ENCODE measurements around the gene PDE3B. TPM values are rescaled to one million over a fixed set of nuclear protein-coding genes. Genes with fewer than 3 reads are reported as not detected.
"Not testable (repeated sequence)": the region's sequence is repeated elsewhere in the genome, so short reads cannot be mapped to it uniquely, and the experiment has no call there.

The PDE3B gene
- total and polyA plus RNA-seq, 10 donors: 1.7 to 78.7 (median 20.8) TPM

- Histone ChIP-seq H3K4me3 (no peak overlapping the region), H3K9me3 (no peaks in the 10 kb centered on the region), H3K27ac (no peak overlapping the region), H3K27me3 (replicated peaks in 1 of 7) (no peaks in the 10 kb centered on the region), H3K4me1 (peaks cover 0 to 7% (median 0%) of the 10 kb centered on the region in 6 donors), H3K36me3 (no peaks in the 10 kb centered on the region)
- TF ChIP-seq POLR2A (IDR thresholded peaks at IDR 0.05) (no peak), POLR2AphosphoS5 (IDR thresholded peaks at IDR 0.05) (no peak), CTCF (IDR thresholded peaks at IDR 0.05 in 8 of 11, conservative IDR thresholded peaks at IDR 0.05 in 3 of 11) (no peak)
- DNase-seq: no peak
- intact Hi-C loops (cut with DNase I; ENCODE audit: low total_unique reads): no loop called here
These were observed 83.6 kb downstream of the PDE3B start for GRCh38 chr11:14727215-14727614.

GRCh38 chr11:14727746-14728145 is 84.1 kb downstream of the PDE3B start:
- Histone ChIP-seq H3K9me3 (no peaks in the 10 kb centered on the region), H3K4me3 (no peak overlapping the region), H3K27ac (no peak overlapping the region), H3K27me3 (replicated peaks in 1 of 7) (no peaks in the 10 kb centered on the region), H3K4me1 (peaks cover 0 to 7% (median 0%) of the 10 kb centered on the region in 6 donors), H3K36me3 (no peaks in the 10 kb centered on the region)
- TF ChIP-seq CTCF (IDR thresholded peaks at IDR 0.05 in 8 of 11, conservative IDR thresholded peaks at IDR 0.05 in 3 of 11) (no peak), POLR2A (IDR thresholded peaks at IDR 0.05) (no peak), POLR2AphosphoS5 (IDR thresholded peaks at IDR 0.05) (no peak)
- no peak for DNase-seq
- WGBS, 5 donors: 59 to 80% (median 63%) methylated on average over 1 of the region's 1 CpG
- intact Hi-C loops (cut with DNase I; ENCODE audit: low total_unique reads): no loop called here

GRCh38 chr11:14740539-14740938 is 96.9 kb downstream of the PDE3B start:
- H3K4me1 ChIP-seq; H3K36me3 ChIP-seq; DNase-seq; intact Hi-C loops (cut with DNase I; ENCODE audit: low total_unique reads); H3K27ac ChIP-seq; H3K4me3 ChIP-seq; H3K27me3 ChIP-seq (replicated peaks in 1 of 7): not testable (repeated sequence)
- WGBS, 5 donors: 91 to 95% (median 93%) methylated on average over 2 of the region's 2 CpGs
- H3K9me3 ChIP-seq: peaks cover 0 to 13% (median 3%) of the 10 kb centered on the region in 8 donors

GRCh38 chr11:14741195-14741594 is 97.6 kb downstream of the PDE3B start:
- no peaks in the 10 kb centered on the region for H3K27me3 ChIP-seq (replicated peaks in 1 of 7)
- H3K4me3 ChIP-seq: no peak overlapping the region
- H3K36me3 ChIP-seq: no peaks in the 10 kb centered on the region
- no peak overlapping the region for H3K27ac ChIP-seq
- intact Hi-C loops (cut with DNase I; ENCODE audit: low total_unique reads): no loop called here
- H3K9me3 ChIP-seq: peaks cover 0 to 13% (median 3%) of the 10 kb centered on the region in 8 donors
- peaks cover 0 to 8% (median 0%) of the 10 kb centered on the region in 6 donors for H3K4me1 ChIP-seq
- no peak for TF ChIP-seq CTCF (IDR thresholded peaks at IDR 0.05 in 8 of 11, conservative IDR thresholded peaks at IDR 0.05 in 3 of 11)
- 81 to 93% (median 87%) methylated on average over 3 of the region's 3 CpGs for WGBS, 5 donors
- DNase-seq: no peak
